Nephron (organoid): ENCODE measurements around the gene RTEL1.
"Not testable (repeated sequence)": the region's sequence is repeated elsewhere in the genome, so short reads cannot be mapped to it uniquely, and the experiment has no call there.

Experiments
- H3K27ac Mint-ChIP-seq, 3 experiments: 2 replicates each; pipeline ENCODE4 v1.8.0; 2020; ENCODE audit warnings: mixed read lengths in 3 of 3, mild to moderate bottlenecking in 2 of 3, moderate library complexity in 1 of 3
- H3K27me3 Mint-ChIP-seq: 2 replicates; pipeline ENCODE4 v1.8.0; 2021; ENCODE audit warnings: low read depth, mild to moderate bottlenecking, moderate library complexity, mixed read lengths
- H3K36me3 Mint-ChIP-seq: 2 replicates; pipeline ENCODE4 v1.8.0; 2020; ENCODE audit warnings: low read depth, mixed read lengths
- H3K4me1 Mint-ChIP-seq: 2 replicates; pipeline ENCODE4 v1.8.0; 2020; ENCODE audit warnings: mixed read lengths
- H3K4me3 Mint-ChIP-seq, 3 experiments: 2 replicates each; pipeline ENCODE4 v1.8.0; 2020; ENCODE audit warnings: mild to moderate bottlenecking in 3 of 3, mixed read lengths in 3 of 3, moderate library complexity in 2 of 3
- H3K9me3 Mint-ChIP-seq: 2 replicates; pipeline ENCODE4 v1.8.0; 2020; ENCODE audit warnings: mixed read lengths
- TF ChIP-seq, protein P1 (sequence below), 3 experiments: fragments of 200-600 bp; sonication (generic); IDR thresholded peaks; one replicate each; pipeline ENCODE4 v1.5.0; 2021; ENCODE audit warnings: antibody characterized with exemption in 3 of 3; ENCODE audit not compliant: unreplicated experiment in 3 of 3

RTEL1 gene

DNA sequence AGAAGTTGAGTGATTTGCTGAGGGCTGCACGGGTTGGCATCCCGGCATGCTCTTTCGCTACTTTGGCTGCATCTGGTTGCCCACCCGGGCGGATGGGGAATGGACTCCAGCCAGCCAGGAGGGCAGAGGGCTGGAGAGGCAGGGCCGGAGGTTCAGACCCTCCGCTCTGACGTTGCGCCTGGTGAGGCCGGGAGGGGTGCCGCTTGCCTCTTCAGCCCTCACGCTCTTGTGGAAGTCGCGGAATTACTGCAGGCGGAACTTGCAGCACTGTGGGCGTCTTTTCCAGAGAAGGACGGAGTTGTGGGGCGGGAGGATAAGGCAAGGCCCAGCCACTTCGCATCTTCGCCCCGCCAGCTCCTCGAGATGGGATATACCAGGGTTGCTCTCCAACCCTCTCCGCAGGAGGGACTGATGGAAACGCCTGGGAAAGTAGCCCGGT, 656 bp downstream of the RTEL1 start:
- peak overlapping the region; percentile 95 to 98 (median 96) for H3K4me3 Mint-ChIP-seq
- no peaks in the 10 kb centered on the region for H3K9me3 Mint-ChIP-seq
- peaks cover 21% of the 10 kb centered on the region for H3K4me1 Mint-ChIP-seq
- H3K36me3 Mint-ChIP-seq: peaks cover 6% of the 10 kb centered on the region
- no peaks in the 10 kb centered on the region for H3K27me3 Mint-ChIP-seq
- TF ChIP-seq, protein P1, sequence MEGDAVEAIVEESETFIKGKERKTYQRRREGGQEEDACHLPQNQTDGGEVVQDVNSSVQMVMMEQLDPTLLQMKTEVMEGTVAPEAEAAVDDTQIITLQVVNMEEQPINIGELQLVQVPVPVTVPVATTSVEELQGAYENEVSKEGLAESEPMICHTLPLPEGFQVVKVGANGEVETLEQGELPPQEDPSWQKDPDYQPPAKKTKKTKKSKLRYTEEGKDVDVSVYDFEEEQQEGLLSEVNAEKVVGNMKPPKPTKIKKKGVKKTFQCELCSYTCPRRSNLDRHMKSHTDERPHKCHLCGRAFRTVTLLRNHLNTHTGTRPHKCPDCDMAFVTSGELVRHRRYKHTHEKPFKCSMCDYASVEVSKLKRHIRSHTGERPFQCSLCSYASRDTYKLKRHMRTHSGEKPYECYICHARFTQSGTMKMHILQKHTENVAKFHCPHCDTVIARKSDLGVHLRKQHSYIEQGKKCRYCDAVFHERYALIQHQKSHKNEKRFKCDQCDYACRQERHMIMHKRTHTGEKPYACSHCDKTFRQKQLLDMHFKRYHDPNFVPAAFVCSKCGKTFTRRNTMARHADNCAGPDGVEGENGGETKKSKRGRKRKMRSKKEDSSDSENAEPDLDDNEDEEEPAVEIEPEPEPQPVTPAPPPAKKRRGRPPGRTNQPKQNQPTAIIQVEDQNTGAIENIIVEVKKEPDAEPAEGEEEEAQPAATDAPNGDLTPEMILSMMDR (IDR thresholded peaks at IDR 0.05; ENCODE audit: unreplicated experiment in 3 of 3): no peak
- H3K27ac Mint-ChIP-seq: peak overlapping the region; percentile 95 to 99 (median 96)

DNA sequence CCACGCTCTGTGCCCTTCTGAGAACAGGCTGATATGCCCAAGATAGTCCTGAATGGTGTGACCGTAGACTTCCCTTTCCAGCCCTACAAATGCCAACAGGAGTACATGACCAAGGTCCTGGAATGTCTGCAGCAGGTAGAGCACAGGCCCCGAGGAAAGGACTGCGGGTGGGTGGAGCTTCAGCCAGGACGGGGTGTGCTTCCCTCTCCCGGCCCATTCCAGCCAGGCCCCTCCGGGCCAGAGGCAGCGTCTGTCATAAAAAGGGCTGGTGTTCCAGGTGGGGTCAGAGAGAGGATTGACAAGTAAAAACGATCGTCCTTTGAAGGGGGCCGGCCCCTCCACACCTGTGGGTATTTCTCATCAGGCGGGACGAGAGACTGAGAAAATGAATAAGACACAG, 1.3 kb downstream of the RTEL1 start:
- TF ChIP-seq, protein P1 (IDR thresholded peaks at IDR 0.05; ENCODE audit: unreplicated experiment in 3 of 3): no peak
- no peaks in the 10 kb centered on the region for H3K27me3 Mint-ChIP-seq
- no peaks in the 10 kb centered on the region for H3K9me3 Mint-ChIP-seq
- peak overlapping the region; percentile 95 to 98 (median 96) for H3K4me3 Mint-ChIP-seq
- H3K36me3 Mint-ChIP-seq: peaks cover 6% of the 10 kb centered on the region
- H3K27ac Mint-ChIP-seq: peak overlapping the region; percentile 95 to 99 (median 96)
- peaks cover 21% of the 10 kb centered on the region for H3K4me1 Mint-ChIP-seq

DNA sequence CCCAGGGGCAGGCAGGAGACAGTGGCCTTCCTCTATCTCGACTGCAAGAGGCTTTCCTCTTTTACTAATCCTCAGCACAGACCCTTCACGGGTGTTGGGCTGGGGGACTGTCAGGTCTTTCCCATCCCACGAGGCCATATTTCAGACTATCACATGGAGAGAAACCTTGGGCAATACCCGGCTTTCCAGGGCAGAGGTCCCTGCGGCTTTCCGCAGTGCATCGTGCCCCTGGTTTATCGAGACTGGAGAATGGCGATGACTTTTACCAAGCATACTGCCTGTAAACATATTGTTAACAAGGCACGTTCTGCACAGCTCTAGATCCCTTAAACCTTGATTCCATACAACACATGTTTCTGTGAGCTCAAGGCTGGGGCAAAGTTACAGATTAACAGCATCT, 2.1 kb downstream of the RTEL1 start:
- not testable (repeated sequence) for H3K27me3 Mint-ChIP-seq, H3K36me3 Mint-ChIP-seq, H3K9me3 Mint-ChIP-seq
- H3K4me1 Mint-ChIP-seq: peaks cover 21% of the 10 kb centered on the region
- H3K4me3 Mint-ChIP-seq: peak overlapping the region; percentile 95 to 98 (median 96)
- peak overlapping the region; percentile 7 to 96 (median 95) for H3K27ac Mint-ChIP-seq

DNA sequence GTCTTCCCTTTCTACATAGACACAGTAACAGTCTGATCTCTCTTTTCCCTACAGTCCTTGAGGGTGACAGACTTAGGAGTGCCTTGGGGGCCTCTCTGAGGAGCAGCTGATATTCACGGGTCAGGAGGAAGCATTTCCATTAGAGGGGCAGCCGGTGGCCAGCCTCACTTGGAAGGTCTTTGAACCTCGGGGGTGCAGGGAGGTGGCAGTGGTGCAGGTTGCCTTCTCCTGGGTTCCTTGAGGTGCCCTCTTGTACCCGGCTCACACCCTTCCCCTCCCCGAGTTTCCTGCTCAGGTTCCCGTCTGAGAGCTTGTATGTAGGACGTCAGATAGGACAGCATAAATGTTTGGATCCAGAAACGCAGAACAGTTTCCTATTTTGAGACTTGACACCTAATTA, 2.5 kb downstream of the RTEL1 start:
- Mint-ChIP-seq H3K9me3 (no peaks in the 10 kb centered on the region), H3K4me1 (peaks cover 21% of the 10 kb centered on the region), H3K27me3 (no peaks in the 10 kb centered on the region), H3K27ac (peak overlapping the region in 2 of 3 experiments; percentile 7 to 95), H3K4me3 (peak overlapping the region; percentile 72 to 98 (median 96)), H3K36me3 (peaks cover 10% of the 10 kb centered on the region)
- TF ChIP-seq, protein P1 (IDR thresholded peaks at IDR 0.05; ENCODE audit: unreplicated experiment in 3 of 3): no peak

DNA sequence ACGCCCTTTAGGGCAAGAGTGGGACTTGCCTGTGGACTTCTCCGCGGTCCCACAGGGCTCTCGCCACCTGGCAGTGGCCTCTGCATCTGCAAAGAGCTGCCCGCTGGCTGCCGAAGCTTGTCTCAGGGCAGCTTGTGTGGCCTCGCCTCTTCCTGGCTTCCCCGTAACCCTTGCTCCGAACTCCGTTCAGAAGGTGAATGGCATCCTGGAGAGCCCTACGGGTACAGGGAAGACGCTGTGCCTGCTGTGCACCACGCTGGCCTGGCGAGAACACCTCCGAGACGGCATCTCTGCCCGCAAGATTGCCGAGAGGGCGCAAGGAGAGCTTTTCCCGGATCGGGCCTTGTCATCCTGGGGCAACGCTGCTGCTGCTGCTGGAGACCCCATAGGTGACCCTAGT, 3.0 kb downstream of the RTEL1 start:
- Mint-ChIP-seq H3K9me3 (no peaks in the 10 kb centered on the region), H3K4me3 (no peak overlapping the region), H3K4me1 (peaks cover 21% of the 10 kb centered on the region), H3K36me3 (peaks cover 14% of the 10 kb centered on the region), H3K27me3 (no peaks in the 10 kb centered on the region), H3K27ac (peak overlapping the region in 1 of 3 experiments; percentile 95)
- TF ChIP-seq, protein P1 (IDR thresholded peaks at IDR 0.05; ENCODE audit: unreplicated experiment in 3 of 3): no peak

DNA sequence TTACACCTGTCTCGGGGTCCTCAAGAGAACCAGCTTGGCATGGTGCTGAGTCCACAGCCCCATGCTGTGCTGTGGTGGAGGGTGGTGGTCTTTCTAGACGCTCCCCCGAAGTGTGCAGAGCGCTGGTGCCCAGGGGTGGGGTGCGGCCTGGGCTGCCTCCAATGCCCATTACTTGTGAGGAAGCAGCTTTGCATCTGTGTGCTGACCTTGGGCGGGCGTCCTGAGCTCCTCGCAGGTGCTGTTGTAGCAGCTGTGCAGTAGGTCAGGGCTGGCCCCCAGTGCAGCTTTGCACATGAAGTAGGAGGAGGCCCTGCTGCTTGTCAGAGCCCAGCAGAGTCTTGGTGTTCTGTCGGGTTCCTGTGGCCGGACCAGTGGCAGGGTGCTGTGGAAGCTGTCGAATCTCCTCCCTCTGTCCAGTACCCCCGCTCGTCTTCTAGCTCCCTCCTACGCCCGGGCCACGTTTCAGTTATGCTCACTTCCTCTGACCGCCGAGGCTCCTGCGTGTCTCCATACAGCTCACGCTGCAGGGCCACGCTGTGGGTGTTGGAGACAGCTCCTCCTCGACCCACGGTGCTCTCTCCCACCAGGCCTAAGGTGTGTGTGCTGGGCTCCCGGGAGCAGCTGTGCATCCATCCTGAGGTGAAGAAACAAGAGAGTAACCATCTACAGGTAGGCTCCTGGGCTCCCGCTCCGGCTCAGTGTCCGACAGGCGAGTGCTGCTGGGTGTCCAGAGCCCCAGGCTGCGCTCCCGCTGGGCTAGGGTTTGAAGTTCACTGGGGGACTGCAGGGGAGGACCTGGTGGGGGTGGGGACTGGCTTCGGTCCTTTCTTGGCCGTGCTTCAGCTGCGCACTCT, 4.1 kb downstream of the RTEL1 start:
- Mint-ChIP-seq H3K9me3 (no peaks in the 10 kb centered on the region), H3K27ac (no peak overlapping the region), H3K36me3 (peaks cover 19% of the 10 kb centered on the region), H3K27me3 (no peaks in the 10 kb centered on the region), H3K4me3 (peak overlapping the region; percentile 30 to 57 (median 36)), H3K4me1 (peaks cover 21% of the 10 kb centered on the region)
- TF ChIP-seq, protein P1 (IDR thresholded peaks at IDR 0.05; ENCODE audit: unreplicated experiment in 3 of 3): no peak
